Hematopoietic multipotent progenitor cell treated with erythropoietin and hydrocortisone succinate and interleukin-3 and kit ligand, for 15 days (in vitro differentiated cells): ENCODE results near the gene TGM1.

Source experiments
- DNase-seq: peaks from one replicate; pipeline ENCODE4 v3.0.0-alpha.2; 2015; ENCODE audit warnings: low spot score

TGM1 gene

GRCh38 chr14:24262821-24263733 is at the start of gene TGM1:
TSS of gene TGM1 (minus strand) at chr14:24263177. CDS start at chr14:24262352, 825 bp downstream.
- DNase-seq, result no peak

GRCh38 chr14:24311837-24312615 is 49.0 kb upstream of the TGM1 start:
- DNase-seq, result no peak

- peak; percentile 80 for DNase-seq
Measured at GRCh38 chr14:24310646-24311604, 47.9 kb upstream of the TGM1 start, which contains the start of gene LTB4R. TSS of gene LTB4R (plus strand) at chr14:24311502. CDS start at chr14:24315652, 4,150 bp downstream.

- DNase-seq, result peak; percentile 77
Measured at GRCh38 chr14:24310265-24310645, 47.3 kb upstream of the TGM1 start.

- DNase-seq, result no peak
Measured at GRCh38 chr14:24309538-24310264, 46.7 kb upstream of the TGM1 start, which contains the start of gene LTB4R2. TSS of gene LTB4R2 (plus strand) at chr14:24310140. CDS start at chr14:24310665, 525 bp downstream.

GRCh38 chr14:24308342-24309124 is 45.6 kb upstream of the TGM1 start:
- no peak for DNase-seq

GRCh38 chr14:24307575-24308341 is 44.8 kb upstream of the TGM1 start, which contains the start of gene CIDEB:
TSS of gene CIDEB (minus strand) at chr14:24307977. CDS start at chr14:24307858, 119 bp downstream.
- DNase-seq, result peak; percentile 78

GRCh38 chr14:24307156-24307574 is 44.2 kb upstream of the TGM1 start:
- no peak for DNase-seq

- DNase-seq, result no peak
Measured at GRCh38 chr14:24304019-24304387, 41.0 kb upstream of the TGM1 start.

- no peak for DNase-seq
Measured at GRCh38 chr14:24300326-24300980, 37.5 kb upstream of the TGM1 start.

- DNase-seq, result peak; percentile 94
Measured at GRCh38 chr14:24299255-24300191, 36.5 kb upstream of the TGM1 start, which contains the start of the genes DHRS1 and NOP9. TSS of gene DHRS1 (minus strand) at chr14:24299780. CDS start at chr14:24299106, 674 bp downstream. TSS of gene NOP9 (plus strand) at chr14:24299850. CDS start at chr14:24299955, 105 bp downstream.

- DNase-seq, result peak; percentile 31
Measured at GRCh38 chr14:24298892-24299254, 35.9 kb upstream of the TGM1 start.

- DNase-seq, result peak; percentile 58
Measured at GRCh38 chr14:24297190-24297964, 34.4 kb upstream of the TGM1 start.

- peak; percentile 77 for DNase-seq
Measured at GRCh38 chr14:24296341-24297157, 33.6 kb upstream of the TGM1 start.

- DNase-seq, result no peak
Measured at GRCh38 chr14:24293525-24293924, 30.5 kb upstream of the TGM1 start.
